ENCODE results near the gene FAF1.
"Not testable (repeated sequence)": the region's sequence is repeated elsewhere in the genome, so short reads cannot be mapped to it uniquely, and the experiment has no call there.

The FAF1 gene

DNA sequence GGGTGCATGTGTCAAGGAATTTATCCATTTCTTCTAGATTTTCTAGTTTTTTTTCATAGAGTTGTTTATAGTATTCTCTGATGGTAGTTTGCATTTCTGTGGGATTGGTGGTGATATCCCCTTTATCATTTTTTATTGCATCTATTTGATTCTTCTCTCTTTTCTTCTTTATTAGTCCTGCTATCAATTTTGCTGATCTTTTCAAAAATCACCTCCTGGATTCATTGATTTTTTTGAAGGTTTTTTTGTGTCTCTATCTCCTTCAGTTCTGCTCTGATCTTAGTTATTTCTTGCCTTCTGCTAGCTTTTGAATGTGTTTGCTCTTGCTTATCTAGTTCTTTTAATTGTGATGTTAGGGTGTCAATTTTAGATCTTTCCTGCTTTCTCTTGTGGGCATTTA is 52.5 kb downstream of the FAF1 start:
- not testable (repeated sequence) for DNase-seq

DNA sequence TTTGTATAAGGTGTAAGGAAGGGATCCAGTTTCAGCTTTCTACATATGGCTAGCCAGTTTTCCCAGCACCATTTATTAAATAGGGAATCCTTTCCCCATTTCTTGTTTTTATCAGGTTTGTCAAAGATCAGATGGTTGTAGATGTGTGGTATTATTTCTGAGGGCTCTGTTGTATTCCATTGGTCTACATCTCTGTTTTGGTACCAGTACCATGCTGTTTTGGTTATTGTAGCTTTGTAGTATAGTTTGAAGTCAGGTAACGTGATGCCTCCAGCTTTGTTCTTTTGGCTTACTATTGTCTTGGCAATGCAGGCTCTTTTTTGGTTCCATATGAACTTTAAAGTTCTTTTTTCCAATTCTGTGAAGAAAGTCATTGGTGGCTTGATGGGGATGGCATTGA is 54.0 kb downstream of the FAF1 start:
- DNase-seq, result not testable (repeated sequence)

DNA sequence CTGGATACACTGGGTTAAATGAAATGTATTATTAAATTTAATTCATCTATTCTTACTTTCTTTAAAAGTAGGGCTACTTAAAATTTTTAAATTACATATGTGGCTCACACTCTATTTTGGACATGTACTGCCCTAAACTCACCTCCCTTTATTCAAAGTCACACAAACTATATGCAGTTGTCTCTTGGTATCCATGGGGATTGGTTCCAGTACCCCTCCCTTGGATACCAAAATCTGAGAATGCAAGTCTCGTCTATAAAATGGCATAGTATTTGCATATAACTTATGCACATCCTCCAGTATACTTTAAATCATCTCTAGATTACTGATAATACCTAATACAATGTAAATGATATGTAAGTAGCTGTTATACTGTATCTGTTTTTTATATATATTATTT is 57.6 kb downstream of the FAF1 start:
- no peak for DNase-seq

DNA sequence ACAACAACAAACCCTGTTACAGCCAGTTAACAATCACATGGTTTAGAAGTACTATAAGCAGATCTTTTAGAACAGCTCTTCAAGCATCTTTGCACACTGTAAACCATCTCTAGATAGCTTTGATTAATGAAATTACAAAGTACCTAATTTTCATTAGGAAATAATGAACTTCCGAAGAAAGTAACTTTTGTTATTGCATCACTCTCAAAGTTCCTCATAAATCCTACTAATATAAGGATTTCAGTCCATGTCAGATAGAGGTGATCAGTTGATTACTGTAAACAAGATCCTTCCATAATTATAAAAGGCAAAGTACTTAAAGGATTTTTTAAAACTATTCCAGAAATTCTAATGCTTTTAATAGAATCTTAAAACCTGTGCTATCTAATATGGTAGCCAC is 58.2 kb downstream of the FAF1 start:
- DNase-seq, result no peak

DNA sequence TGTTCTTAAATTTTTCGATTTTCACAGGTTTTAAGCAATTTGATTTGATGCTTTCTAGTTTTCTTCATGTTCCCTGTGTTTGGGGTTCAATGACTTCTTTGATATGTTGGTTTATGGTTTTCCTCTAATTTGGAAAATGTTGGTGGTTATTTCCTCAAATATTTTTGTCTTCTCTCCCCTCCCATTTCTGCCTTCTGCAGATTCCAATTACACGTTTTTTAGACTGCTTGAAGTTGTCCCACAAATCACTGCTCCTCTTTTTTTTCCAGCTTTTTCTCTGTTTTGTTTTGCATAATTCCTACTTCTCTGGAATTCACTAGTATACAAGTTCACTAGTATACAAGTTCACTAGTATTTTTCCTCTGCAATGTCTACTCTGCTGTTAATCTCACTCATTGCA is 61.3 kb downstream of the FAF1 start:
- no peak for DNase-seq

DNA sequence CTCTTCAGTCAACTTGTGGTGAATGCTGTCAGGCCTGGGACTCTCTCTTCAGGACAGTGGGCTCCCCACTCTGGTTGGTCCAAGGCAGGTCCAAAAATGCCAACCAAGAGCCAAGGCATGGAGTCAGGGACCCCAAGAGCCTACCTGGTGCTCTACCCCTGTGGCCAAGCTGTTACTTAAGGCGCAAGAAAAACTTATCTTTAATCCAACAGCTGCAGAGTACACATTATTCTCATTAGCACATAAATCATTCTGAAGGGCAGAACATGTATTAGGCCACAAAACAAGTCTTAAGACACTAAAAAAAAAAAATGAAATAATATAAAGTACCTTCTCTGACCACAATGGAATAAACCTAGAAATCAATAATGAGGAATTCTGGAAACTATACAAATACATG is 65.7 kb downstream of the FAF1 start:
- DNase-seq, result no peak

DNA sequence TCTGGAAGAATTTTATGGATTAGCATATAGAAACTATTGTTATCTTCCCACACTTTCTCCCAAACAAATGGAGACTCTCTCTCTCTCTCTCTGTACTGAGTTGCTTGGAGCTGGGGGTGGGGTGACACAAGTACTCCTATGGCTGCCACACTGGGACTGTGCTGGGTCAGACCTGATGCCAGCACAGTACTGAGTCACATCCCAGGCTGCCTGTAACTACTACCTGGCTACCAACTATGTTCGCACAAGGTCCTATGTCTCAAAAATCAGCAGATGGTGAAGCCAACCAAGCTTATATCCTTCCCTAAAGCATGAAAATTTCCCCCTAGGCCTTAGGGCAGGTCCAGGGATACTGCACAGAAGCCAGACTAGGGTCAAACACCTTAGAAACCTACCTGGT is 66.6 kb downstream of the FAF1 start:
- DNase-seq, result no peak

DNA sequence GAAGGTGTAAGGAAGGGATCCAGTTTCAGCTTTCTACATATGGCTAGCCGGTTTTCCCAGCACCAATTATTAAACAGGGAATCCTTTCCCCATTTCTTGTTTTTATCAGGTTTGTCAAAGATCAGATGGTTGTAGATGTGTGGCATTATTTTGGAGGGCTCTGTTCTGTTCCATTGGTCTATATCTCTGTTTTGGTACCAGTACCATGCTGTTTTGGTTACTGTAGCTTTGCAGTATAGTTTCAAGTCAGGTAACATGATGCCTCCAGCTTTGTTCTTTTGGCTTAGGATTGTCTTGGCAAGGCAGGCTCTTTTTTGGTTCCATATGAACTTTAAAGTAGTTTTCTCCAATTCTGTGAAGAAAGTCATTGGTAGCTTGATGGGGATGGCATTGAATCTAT is 72.5 kb downstream of the FAF1 start:
- DNase-seq, result not testable (repeated sequence)

DNA sequence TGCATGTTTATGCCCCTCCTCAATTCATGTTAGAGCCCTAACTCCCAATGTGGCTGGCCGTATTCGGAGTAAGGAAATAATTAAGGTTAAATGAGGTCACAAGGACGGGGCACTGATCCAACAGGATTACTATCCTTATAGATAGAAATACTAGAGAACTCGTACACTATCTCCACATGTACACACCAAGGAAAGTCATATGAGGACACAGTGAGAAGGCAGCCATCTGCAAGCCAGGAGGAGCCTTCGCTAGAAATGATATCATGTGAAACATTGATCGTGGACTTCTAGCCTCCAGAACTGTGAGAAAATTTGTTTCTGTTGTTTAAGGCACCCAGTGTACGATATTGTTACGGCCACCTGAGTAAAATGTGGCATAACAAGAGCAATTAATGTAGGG is 79.7 kb downstream of the FAF1 start:
- DNase-seq, result no peak

DNA sequence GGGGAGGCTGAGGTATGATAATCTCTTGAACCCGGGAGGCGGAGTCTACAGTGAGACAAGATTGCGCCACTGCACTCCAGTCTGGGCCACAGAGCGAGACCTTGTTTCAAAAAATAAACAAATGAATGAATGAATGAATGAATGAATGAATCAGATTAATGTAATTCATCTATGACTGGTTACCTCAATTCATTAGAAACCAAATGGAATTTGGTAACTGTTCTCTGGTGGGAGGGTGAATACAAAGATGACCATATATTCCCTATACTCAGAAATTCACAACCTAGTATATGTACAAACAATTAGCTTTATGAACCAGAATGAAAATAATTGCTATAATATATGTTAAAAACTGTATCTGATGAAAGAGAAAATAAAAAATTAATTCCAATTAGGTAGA is 80.9 kb downstream of the FAF1 start:
- DNase-seq, result no peak

DNA sequence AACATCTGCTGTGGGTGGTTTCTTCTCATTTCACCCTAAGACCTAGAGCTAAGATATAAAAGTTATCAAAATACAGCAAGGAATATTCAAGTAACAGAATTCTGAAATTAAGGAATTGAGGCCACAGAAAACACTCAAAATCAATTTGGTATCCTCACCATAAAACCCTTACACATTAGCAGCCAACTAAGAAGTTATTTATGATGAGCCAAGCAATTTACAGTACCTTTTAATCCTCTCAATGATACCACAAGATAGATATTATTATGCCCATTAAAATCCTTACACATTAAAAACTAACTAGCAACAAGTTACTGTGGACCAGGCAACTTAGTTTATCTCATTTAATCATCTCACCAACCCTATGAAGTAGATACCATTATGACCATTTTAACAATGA is 81.6 kb downstream of the FAF1 start:
- no peak for DNase-seq

DNA sequence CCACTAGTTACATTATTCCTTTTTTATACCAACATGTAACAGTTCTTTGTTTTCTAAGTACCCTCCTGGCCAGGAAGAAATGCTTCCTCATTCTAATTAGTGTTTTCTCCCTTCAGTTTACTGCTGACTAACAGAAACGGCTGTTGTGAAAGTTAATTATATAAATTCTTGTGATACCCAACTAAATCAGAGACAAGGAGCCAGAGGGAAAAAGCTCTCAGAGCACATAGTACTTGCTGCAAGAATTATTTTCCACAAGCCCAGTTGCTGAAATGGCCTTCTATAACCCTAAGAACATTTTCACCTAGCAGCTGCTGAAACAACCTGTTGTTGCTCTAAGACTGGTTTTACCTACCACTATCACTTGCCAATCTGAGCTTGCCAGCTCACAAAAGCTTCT is 82.4 kb downstream of the FAF1 start:
- DNase-seq, result no peak

DNA sequence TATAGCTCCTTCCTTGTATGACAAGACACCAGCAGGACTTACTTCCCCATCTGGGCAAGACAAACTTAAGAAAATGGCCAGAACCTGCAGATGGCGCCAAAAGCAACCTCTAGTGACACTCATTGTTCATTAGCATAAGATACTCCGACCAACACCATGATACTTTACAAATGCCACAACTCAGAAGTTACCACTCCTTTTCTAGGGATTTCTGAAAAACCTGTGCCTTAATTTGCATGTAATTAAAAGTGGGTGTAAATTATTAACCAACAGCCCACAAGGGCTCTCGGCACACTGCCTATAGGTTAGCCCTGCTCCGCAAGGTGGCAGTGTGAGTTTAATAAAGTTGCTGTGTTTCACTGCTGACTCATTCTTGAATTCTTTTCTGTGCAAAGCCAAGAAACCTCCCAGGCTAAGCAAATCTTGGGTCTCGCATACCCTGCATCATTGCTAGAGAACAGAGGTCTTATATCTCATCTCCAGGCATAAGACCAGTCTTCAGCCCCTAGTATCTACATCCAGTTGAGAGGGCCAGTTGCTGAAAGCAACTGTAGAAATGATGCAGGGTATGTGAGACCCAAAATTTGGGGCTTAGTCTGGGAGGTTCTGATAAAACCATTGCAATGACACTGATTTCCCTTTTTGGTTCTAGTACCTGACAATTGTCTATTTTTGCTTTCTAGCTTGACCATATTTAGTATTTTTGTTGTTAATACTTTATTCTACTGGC is 86.4 kb downstream of the FAF1 start:
- peak; percentile 1 to 40 (median 10) for DNase-seq

DNA sequence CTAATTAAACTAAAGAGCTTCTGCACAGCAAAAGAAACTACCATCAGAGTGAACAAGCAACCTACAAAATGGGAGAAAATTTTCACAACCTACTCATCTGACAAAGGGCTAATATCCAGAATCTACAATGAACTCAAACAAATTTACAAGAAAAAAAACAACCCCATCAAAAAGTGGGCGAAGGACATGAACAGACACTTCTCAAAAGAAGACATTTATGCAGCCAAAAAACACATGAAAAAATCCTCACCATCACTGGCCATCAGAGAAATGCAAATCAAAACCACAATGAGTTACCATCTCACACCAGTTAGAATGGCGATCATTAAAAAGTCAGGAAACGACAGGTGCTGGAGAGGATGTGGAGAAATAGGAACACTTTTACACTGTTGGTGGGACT is 95.2 kb downstream of the FAF1 start:
- not testable (repeated sequence) for DNase-seq

DNA sequence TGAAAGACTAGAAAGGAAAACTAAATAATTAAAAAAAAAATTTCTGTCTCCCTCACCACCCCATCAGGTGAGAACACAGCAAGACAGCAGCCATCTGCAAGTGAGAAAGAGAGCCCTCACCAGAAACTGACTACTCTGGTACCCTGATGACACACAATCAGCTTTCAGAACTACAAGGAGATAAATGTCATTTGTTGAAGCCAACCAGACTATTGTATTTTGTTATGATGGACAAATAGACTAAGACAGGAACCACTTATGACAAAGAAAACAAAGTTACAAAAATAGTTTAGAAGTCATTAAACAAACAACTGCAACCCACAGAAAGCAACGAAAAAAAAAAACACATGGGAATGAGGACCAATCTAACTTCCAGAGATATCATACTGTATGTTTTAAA is 98.3 kb downstream of the FAF1 start:
- DNase-seq, result no peak

DNA sequence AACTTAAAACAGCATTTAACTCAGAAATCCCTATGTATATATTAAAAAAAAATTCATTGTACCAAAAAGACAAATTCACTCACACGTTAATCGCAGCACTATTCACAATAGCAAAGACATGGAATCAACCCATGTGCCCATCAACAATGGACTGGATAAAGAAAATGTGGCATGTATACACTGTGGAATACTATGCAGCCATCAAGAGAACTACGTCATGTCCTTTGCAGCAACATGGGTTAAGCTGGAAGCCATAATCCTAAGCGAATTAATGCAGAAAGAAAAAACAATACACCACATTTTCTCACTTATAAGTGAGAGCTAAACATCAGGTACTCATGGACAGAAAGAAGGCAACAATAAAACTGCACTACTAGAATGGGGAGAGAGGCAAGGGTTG is 99.4 kb downstream of the FAF1 start:
- no peak for DNase-seq

DNA sequence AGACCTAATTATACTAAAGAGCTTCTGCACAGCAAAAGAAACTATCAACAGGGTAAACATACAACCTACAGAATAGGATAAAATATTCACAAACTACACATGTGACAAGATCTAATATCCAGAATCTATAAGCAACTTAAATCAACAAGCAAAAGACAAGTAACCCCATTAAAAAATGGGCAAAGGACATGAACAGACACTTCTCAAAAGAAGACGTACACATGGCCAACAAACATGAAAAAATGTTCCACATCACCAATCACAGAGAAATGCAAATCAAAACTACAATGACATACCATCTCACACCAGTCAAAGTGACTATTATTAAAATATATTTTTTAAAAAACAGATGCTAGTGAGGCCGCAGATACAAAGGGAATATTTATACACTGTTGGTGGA is 99.8 kb downstream of the FAF1 start:
- no peak for DNase-seq

DNA sequence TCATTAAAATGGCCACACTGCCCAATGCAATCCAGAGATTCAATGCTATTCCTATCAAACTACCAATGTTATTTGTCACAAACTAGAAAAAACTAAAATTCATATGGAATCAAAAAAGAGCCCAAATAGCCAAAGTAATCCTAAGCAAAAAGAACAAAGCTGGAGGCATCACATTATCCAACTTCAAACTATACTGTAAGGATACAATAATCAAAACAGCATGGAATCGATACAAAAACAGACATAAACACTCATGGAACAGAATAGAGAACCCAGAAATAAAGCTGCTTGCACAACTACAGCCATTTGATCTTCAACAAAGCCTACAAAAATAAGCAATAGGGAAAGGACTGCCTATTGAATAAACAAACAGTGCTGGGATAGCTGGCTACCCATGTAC is 100.4 kb downstream of the FAF1 start:
- DNase-seq, result no peak

DNA sequence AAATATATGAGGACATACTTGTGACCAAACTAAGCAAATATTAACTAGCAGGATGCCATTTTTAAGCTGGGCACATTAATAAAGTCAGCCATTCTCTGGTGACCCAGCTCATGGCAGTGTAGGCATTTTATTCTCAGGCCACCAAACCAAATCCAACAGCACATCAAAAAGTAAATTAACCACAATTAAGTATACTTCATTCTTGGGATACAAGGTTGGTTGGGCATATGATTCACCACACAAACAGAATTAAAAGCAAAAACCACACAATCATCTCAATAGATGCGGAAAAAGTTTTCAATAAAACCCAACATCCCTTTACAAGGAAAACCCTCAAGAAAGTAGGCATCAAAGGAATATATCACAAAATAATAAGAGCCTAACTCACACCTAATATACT is 101.3 kb downstream of the FAF1 start:
- no peak for DNase-seq

DNA sequence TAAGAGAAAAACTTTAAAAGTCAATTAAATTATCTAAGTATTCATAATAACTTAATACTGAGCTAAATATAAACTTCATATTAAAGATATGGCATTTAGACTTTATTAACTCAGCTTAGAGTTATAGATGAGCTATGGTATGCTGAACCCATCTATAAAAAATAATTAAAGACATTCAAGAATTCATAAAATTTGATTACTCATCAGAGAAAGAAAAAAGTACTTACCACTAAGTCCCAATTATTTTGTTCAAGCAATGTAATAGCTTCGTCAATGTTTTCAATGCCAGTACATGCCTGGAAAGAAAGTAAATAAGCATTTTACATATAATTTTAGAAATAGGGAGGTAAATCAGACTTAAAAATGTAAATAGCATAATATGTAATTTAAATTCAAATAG is 102.4 kb downstream of the FAF1 start:
- DNase-seq, result no peak

DNA sequence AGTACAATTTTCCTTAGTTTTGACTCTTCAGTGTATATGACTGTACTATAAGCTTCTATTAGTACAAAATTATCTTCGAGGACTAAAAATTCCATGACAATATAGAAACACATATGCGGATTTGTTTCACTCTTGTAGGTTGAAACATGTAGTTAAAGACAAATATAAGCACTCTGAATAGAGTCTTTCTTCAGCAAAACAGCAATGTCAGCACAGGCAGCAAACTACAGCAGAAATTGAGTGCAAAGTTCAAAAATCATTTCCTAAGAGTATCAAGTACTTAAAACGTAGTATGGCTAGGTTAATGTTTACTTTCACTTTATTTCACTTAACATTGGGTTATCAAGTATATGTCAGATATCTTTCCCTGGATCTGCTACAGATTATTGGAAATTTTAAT is 106.7 kb downstream of the FAF1 start:
- DNase-seq, result no peak

DNA sequence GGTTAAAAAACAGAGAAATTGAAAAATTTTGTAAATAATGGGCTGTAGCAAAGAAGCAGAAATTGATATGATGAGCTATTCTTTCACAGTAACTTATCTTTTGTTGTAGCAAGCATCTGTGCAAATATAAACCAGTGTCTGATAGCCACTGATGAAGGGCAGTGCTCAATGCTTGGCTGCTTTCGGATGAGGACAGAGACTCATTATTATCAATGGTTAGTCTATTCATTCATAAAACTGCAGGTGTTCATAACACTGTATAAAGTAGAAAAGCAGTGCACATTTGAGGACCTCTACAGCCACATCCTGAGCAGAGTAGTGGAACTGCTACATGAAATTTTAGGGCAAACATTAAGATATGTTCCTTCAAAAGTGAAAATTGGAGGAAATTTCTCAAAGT is 107.2 kb downstream of the FAF1 start:
- DNase-seq, result no peak

DNA sequence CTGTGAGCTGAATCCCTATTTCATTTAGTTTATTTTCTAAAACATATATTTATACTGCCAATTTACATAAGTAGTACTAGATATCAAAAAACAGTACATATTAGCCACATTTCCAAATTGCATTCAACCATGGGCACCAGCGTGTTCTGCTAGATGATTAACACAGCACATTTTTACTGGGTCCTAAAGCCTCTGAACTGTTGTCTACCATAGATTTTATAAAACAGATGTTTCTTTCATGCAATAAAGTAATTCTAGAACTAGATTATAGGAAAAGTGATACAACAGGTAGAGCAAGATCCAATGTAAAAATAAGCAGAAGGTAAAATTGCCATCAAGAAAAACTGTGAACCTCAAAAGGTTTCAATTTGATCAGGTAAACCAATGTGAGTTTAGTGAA is 108.6 kb downstream of the FAF1 start:
- DNase-seq, result no peak

DNA sequence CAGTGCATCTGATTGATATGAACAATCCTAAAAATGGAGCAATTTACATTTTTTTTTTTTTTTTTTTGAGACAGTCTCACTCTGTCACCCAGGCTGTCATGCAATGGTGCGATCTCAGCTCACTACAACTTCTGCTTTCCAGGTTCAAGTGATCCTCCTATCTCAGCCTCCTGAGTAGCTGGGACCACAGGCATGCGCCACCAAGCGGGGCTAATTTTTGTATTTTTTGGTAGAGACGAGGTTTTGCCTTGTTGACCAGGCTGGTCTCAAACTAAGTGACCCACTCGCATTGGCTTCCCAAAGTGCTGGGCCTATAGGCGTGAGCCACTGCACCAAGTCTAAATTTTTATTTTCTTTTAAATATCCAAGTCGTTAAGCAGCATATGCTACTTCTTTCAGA is 109.0 kb downstream of the FAF1 start:
- DNase-seq, result no peak

DNA sequence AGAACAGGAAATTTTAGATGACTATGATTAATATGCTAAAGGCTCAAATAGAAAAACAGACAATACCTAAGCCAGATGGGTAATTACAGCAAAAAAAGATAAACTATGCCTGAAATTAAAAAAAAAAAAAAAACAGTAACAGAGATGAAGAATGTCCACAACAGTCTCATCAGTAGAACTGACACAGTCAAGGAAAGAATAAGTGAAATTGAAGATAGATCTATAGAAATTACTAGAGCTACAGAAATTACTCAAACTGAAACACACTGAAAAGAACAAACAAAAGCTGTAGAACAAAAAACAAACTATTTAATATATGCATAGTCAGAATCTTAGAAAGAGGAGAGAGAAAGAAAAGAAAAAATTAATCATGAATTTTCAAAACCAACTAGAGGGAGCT is 112.8 kb downstream of the FAF1 start:
- DNase-seq, result no peak

Data from stimulated activated naive CD4-positive, alpha-beta T cell (primary cell).